SHP77 treated with DMSO at 0.1 percent for 48 hours (cell line): Measurements from ENCODE around the gene ZDHHC1.

Source experiments
- DNase-seq: peaks from one replicate; lab custom pipeline; 2025; lab: John Stamatoyannopoulos, UW

The ZDHHC1 gene, protein sequence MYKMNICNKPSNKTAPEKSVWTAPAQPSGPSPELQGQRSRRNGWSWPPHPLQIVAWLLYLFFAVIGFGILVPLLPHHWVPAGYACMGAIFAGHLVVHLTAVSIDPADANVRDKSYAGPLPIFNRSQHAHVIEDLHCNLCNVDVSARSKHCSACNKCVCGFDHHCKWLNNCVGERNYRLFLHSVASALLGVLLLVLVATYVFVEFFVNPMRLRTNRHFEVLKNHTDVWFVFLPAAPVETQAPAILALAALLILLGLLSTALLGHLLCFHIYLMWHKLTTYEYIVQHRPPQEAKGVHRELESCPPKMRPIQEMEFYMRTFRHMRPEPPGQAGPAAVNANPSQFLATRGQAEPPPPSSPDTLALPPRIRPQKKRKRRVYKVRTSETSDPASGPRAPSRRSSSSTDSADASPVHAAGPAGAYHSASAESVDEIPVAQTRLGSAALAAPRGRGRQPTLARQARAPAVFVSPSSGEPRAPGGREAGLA

DNA sequence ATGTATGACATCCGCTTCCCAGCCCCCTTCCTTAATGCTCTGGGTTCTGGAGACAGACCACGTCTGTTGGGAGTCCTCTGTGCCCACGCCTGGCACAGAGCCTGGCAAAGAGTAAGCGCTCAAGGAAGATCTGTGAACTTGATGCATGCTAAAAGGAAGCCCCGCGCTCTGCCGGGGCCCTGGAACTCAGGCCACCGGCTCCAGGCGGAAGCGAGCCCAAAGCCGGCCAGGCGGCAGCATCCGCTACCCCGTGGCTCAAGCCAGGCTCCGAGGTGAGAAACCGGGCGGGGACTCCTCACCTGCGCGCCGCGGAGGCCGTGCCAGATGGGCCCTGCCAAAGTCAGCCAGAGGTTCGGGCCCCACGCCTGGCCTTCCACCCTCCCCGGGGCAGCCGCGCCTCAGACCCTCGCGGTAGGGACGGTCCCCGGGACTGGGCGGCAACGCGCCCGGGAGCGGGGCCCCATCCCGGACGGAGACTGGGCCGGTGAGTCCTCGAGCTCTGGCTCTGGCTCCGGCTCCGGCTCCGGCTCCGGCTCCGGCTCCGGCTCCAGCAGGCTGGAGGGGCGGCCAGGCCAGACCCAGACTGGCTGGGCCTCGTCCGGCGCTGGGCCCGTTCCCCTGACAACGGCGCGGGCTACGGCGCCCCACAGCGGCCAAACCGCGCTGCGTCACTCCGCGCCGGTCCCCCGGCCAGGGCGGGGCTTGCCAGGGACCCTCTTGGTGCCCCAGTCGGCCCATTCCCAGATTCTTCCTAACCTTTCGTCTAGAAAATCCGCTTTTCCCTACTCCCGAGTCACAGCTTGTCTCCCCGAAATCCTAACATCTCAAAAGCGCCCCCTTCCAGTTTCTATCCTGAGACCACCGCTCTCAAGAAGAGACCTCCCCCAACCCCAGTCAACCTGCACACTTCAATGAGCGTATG is at the start of gene ZDHHC1:
ZDHHC1 (minus strand) TSS at position 606 of the 922 bp plus-strand sequence. CDS start 8,702 bp downstream, outside the sequence.
- DNase-seq, result no peak

DNA sequence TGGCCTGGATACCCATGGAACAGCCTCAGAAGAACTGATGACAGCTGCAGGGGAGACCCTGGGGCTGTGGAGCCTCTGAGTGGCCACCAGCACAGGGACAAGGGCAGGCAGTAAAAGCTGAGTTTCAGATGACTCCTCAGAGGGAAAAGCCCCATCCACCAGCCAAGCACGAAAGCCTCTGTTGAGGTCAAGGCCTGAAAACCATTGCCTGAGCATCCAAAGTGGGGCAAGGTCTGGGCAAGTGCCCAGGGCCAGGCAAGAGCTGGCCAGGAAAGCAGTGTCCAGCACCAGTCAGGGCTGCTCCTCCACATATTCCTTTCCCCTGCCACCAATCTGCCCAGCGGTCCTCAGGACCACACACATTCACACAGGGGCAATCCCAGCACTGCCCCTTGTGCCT is 48.3 kb upstream of the ZDHHC1 start:
- no peak for DNase-seq

DNA sequence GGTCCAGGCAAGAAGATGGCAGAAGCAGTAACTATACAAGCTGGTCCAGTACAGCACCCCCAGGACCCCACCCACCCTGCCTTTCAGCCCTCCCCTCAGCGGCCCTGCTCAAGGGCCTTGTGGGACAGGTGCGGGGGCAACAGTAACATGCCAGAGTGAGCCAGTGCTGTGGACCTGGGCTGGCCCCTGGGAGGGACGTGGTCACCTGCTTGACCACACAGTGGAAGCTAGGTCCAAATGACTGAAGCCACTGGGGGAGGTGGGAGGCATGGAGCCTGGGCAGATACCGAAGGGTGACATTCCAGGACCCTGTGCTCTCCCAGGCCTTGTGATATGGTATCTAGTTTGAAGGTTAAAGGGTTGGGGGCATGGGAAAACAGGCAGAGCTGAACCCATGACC is 47.4 kb upstream of the ZDHHC1 start:
- no peak for DNase-seq

DNA sequence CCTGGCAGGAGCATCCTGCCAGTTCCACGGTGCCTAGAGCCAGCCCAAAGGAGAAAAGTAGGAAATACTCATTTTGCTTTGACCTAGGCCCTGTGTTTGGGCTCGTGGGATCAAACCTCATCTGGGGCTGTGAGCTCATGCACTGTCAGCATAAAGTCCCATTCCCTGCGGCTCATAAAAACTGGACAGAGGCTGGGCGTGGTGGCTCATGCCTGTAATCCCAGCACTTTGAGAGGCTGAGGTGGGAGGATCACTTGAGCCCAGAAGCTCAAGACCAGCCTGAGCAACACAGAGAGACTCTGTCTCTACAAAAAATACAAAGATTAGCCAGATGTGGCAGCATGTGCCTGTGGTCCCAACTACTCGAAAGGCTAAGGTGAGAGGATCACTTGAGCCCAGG is 46.8 kb upstream of the ZDHHC1 start:
- DNase-seq, result no peak

DNA sequence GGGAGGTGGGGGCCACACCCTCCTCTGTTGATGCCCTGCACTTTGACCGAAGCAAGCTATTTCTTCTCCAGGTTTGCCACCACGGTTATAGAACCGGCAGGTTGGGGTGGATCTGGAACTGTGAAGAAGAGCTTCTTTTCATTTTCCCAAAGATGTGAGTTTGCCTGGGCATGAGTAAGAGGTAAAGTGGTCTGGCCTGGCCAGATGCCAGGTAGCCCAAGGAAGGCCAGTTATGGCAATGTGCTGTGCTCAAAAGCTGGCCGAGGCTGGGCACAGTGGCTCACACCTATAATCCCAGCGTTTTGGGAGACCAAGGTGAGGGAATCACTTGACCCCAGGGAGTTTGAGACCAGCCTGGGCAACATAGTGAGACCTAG is 46.0 kb upstream of the ZDHHC1 start:
- no peak for DNase-seq

DNA sequence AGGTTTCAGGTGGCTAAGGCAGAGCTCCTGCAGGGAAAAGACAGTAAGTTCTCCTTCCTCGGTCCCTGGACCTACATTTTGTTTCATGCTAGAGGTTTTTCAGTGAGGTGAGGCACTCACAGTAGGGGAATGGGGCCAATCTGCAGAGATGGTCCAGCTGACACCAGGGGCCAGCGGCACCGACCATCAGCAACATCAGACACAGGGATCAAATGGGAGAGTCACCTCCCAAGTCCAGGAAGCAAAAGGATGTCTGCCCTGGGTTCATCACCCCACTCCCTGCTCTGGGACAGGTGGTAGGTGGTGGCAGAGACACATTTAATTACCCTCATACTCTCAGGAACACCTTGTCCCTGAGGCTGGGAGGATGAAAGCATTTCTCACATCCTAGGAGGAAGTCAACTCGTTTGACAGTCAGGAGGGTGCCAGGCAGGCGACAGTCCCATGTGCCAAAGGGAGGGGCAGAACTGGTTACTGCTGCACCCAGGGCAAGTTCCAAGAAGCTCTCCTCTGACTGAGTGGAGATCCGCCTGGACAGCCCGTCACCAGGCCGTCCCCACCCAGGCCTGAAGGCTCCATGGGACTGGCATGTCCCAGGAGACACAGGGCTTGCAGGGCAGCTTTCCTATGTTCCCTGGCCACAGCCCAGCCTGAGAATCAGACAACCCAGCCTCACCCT is 45.5 kb upstream of the ZDHHC1 start:
- DNase-seq, result no peak

DNA sequence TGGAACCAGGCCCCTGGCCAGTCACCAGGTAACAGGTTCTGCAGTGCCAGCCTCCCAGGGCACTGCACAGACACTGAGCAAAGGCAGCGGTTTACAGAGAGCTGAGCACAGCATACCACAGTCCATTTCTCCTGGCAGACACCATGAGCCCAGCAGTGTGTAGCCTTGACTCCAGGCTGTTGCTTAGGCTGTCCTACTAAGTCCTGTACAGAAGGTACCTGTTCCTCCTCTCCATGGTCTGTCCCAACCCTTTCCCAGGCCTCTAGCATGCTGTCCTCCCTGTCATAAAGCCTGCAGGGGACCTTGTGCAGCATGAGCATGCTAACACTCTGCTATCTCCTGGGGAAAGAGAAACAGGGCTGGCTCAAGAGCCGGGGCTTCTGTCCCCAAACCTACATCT is 44.7 kb upstream of the ZDHHC1 start:
- DNase-seq, result no peak

DNA sequence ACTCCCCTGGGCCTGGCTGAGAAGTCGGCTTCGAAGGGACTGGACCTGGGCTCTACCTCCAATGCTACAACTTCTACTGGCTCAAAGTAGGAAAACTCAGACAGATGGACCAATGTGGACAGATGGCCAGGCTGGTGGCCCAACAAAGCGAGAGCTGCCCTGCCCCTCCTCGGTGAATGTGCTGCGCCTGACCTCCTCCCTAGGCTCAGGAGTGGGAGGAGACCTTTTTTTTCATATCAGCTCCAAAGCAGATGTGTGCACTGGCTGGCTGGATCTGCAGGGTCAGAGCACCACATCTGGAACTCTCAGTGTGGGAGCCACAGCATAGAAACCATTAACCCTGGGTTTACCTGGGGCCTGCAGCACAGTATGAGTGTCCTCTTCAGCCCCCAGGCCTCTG is 43.9 kb upstream of the ZDHHC1 start:
- DNase-seq, result no peak

DNA sequence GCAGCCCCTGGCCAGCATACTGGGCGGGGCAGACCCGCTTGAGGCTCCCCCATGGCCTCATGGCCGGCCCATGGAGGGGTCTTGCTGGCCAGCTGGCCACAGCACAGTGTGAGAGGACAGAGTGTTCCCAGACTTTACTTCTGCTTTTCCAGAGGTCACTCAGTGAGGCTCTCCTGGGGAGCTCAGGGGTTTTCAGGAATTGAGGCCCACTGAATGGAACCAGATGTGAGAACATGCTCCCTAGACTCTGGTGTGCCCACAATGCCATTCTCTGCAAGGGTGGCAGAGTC is 43.5 kb upstream of the ZDHHC1 start:
- DNase-seq, result no peak

DNA sequence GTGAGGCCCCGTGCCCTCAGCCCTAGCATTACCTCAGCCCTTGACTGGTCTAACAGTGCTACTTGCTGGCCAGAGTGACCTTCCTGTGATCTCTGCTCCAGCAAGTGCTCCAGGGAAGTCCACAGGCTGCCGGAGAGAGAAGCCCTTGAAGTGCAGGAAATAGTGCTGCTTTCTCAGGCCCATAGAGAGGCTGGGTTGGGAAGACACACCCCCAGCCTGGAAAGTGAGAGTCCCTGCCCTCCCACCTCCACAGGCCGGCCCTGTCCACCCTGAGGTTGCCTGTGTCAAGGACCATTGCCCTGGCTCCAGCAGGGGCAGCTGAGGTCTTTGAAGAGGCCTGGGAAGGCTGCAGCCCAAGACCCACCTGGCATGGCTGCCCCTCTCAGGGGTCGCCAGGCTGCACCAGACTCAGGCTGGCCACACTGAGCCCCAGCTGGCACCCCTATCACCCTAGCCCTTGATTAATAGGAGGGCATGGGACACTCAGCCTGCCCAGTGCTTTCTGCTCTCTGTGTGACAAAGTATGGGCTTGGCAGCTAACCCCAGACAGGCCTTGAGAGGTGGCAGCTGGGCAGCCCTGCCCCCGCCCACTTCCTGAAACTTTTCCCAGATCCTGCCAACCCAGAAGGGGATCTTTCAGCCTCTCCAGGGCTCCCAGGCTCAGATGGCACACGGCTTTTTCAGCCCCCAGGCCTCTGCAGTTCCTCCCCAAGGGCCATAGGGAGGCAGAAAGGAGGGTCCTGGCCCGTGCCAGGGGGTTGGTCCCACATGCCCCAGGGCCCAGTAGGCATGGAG is 43.0 kb upstream of the ZDHHC1 start:
- no peak for DNase-seq

DNA sequence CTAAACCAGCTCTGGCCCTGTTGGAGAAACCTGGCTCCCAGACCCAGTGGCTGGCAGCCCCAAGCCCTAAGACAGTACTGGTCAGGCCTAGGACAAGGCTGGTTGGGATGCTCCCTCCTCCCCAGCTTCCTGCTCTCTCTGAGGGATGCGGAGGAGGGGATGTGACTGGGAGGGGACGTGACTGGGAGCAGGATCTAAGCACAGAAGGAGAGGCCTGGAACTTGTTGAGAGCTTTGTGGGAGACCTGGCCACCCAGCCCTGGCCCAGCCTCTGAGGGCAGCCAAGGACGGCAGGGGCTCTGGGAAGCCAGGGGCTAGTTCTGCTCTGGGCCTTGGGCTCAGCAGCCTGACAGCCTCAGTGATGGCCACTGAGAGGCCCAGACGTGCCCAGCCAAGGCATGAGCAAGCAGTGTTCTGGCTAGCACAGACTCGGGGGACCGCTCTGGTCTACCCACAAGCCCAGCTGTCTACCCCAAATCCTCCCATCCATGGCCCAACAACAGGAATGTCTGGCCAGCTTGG is 41.9 kb upstream of the ZDHHC1 start:
- DNase-seq, result no peak

DNA sequence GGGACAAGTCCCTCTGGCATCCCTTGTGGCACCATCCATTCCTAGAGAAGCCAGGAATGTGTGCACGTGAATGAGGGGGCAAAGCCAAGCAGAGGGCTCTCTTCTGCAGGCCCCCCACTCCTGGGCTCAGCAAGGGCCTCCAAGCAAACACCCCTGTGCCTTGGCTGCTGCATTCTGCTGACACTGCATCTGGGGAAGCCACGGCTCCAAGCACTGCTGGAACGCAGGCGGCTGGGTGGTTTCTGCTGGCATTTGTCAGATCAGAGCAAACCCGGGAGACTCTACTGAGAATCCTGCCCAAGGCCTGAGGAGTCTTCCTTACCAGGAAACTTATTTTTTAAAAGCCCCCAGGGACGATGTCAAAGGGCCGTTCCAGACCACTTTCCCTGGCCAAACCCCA is 41.3 kb upstream of the ZDHHC1 start:
- DNase-seq, result no peak

DNA sequence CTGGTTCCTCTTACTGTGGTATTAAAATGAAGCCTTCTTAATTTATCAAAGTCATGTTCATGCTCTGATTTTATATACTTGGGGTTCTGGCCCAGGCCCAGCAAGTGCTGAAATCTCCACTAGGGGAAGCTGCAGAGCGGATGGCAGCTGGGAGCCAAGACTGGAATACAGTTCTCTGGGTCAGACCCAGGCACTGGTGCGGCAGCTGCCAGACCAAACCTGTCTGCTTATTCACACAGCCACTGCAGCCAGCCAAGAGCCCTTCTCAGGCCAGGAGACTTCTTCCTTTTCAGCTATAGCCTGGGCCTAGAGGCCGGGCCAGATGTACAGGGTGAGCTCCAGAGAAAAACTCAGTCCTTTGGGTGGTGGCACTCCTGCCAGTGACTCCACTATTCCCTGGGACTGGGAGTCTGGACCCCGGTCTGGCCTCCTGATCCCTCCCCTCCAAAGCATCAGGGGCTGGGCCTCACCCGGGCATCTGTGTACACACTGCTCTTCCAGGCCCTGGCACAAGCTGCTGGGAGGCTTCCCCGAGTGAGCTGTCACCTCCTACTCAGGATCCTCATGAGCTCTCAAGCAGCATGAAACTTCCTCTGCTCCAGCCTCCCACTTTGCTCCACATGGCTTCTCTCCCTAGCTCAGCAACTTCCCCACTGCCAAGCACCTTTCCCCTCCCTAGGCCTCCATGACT is 40.3 kb upstream of the ZDHHC1 start:
- DNase-seq, result peak; percentile 9

DNA sequence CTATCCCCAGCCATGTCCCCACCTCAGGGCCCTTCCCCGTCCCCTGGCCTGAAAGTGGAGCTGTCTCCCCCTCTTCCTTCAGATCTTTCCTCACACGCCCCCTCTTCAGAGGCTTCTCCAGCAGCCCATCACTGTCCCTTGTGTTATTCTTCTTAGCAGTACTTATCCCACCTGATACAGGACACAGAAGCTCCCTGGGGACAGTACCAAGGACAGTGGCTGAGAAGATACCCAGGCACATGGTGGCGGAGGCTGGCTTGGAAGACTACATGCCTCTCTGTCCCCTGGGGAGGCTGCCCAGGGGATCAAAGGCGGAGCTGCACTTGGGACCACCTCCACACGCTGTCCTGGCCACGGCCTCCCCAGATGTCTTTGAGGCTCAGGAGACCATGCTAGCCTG is 38.6 kb upstream of the ZDHHC1 start:
- no peak for DNase-seq

DNA sequence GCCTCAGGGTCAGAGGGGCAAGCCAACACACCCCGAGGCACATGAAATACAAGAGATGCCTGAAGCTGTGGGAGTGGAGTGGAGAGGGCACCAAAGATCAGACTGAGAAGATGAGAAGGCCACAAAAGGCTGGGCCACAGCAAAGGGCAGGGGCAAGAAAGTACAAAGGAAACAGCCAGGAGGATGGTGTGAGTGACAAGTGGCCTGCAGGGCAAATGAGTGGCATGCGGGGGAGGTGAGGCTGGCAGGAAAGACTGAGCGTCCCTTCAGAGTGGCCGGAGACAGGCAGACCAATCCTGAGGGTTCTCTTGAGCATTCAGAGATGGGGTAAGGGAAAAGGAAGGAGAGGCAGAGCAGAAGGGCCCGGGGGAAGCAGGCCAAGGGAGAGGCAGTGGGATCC is 37.8 kb upstream of the ZDHHC1 start:
- DNase-seq, result no peak

DNA sequence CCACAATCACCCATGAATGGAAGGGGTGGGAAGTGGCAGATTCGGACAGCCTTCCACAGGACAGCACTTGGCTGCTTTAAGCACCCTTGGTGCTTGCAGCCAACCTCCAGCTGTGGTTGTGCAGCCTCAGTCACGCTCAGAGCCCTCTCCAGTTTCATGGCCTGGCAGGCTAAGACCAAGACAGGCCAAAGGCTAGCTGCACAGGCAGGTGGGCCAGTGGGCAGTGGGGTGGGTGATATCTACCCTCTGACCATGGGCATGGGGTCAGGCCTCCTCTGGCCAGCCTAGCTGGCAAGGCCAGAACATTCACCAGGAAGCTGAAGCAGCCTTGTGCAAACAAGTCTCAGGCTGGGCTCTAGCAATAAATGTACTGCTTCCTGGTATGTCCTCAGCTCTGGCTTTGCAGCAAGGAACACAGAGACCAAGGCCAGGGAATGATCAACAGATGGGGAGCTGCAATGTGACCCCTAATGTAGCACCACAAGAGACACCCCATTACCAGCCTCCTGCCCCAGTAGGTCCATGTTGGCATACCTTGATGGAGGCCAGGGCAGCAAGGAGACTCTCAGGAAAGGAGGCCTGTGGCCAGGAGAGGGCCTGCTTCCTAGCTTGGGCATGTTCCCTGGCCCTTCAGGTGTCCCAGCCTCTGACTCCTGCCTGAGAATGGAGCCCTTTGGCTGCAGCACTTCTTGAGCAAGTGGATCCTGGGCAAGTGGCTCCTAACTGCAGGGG is 35.6 kb upstream of the ZDHHC1 start:
- DNase-seq, result no peak

DNA sequence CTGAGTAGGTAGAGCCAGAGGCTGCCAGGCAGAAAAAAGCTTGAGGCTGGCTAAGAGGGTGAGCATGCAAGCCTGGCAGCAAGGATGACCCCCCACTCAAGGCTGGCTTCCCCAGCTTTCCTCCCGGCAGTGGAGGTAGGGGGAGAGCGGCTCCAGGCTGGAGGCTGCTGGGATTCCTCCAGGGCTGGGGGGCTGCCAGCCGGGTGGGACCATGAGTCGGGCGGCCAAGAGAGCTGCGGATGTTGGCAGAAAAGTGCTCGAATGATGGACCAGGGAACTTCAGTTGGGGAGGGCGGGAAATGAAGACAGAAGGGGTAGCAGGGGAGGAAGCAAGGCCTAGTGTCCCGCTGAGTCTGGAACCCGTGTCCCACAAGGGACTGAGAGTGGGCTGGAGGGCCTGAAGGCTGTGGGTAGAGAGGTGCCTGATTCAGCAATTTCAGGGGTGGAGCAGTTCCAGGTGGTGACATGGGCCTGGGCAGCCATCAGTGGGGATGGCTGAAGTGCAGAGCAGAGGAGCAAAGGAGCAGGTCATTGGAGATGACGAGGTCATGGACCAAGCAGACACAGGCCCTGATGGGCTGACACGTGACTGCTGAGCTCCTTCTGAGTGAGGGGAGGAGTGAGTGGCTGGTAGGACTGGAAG is 34.9 kb upstream of the ZDHHC1 start:
- DNase-seq, result no peak

DNA sequence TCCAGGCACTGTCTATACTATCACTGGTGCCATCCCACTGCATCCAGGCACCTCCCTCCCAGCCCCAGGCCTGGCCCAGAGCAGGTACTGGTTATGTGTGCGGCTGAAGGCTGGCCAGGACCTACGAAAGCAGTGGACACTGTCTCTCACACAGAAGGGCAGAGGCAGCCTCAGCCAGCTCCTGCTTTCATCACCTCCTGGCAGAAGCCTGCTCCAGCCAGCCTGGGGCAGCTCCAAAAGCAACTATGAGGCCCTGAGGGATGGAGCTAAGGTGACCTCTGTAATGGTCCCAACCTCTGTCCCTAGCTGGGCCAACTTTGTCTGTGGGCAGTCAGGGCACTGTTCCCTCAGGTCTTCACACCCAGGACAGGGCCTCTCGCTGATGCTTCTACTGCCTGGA is 33.5 kb upstream of the ZDHHC1 start:
- DNase-seq, result no peak

DNA sequence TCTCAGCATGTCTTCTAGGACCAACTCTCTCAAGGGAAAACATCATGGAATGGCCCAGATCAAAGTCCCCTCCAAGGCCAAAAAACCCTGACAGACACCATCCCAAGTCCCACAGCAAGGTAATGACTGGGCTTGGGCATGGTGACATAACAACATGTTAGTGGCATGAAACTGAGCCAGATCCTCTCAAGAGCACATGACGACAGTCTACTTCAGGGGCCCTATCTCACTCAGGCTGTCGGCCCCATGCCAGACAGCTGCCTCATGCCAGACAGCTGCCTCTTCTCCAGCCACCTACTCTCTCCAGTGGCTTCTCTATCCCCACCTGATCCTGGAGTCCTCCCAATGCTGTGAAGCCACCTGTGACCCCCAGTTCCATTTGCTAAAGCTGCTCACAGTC is 33.1 kb upstream of the ZDHHC1 start:
- DNase-seq, result peak; percentile 67

DNA sequence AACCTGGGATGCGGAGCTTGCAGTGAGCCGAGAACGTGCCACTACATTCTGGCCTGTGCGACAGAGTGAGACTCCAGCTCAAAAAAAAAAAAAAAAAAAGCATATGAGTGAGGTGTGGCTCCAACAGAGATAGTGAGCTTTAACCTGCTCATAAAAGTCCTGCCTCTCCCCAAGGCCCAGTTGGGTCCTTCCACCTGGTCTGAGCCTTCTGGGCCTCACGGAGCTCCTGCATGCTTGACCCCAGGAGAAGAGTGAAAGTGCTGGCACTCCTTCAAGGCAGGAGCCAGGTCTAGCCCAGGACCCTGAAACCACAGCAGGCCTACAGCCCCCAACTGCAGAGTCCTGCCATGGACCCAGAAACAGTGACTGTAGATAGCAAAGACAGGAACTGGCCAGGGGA is 32.3 kb upstream of the ZDHHC1 start:
- no peak for DNase-seq
